Measurements from ENCODE around the gene AGBL5.

Gene AGBL5

DNA sequence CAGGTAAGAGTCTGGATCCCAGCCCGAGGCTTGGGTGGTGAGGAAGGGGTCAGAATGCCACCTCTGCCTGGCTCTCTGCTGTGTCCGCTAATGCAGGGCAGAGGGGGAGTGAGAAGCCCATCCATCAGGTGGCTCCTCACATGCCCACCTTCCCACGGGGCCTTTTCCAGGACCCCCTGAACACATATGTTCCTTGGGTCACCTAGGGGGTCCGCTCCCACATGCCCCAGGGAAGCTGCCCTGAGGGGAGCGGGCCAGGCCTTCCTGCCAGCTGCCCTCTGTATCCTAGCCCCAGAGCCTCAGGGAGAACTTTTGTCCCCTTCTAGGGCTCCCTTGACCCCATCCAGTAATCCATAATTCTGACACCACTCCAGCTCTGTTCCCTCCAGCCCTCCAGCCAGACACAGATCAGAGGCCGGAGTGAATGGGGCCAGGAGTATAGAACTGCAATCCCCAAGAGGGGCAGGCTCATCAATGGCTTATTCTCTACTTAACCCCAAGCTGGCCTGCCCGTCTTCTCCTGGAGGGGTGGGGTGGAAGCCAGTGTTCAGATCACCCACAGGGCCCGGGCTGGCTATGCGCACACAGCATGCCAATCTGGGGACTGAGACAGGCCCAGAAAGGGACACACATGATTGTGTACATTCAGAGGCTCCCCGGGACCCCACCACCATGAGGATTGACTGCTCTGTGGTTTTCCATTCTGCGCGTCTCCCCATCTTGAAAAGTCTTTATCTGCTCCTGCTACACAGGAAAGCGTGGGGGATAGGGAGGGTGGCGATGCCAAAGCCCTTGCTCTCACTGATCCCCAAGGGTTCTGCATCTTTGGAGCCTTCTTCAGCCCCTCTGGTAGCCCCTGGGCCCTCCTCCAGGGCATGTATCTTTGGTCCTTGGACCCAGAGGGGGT lies 28.0 kb downstream of the AGBL5 start:
- no peak for DNase-seq

DNA sequence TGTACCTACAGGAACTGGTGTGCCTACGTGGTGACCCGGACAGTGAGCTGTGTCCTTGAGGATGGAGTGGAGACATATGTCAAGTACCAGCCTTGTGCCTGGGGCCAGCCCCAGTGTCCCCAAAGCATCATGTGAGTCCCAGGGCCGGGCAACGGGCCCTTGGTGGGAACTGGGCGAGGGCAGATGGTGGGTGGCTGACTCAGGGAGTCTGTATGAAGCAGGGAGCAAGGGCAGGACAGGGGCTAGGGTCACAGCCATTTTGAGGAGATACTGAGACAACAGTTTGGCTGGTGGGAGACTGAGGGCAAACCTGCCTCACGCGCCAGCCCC lies 28.6 kb downstream of the AGBL5 start:
- no peak for DNase-seq

DNA sequence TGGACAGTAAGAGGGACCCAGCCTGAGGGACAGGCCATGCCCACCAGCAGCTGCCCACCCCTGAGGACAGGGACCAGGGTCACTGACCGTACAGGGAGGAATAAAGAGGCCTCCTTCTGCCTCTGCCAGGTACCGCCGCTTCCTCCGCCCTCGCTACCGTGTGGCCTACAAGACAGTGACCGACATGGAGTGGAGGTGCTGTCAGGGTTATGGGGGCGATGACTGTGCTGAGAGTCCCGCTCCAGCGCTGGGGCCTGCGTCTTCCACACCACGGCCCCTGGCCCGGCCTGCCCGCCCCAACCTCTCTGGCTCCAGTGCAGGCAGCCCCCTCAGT lies 29.1 kb downstream of the AGBL5 start:
- DNase-seq = no peak

DNA sequence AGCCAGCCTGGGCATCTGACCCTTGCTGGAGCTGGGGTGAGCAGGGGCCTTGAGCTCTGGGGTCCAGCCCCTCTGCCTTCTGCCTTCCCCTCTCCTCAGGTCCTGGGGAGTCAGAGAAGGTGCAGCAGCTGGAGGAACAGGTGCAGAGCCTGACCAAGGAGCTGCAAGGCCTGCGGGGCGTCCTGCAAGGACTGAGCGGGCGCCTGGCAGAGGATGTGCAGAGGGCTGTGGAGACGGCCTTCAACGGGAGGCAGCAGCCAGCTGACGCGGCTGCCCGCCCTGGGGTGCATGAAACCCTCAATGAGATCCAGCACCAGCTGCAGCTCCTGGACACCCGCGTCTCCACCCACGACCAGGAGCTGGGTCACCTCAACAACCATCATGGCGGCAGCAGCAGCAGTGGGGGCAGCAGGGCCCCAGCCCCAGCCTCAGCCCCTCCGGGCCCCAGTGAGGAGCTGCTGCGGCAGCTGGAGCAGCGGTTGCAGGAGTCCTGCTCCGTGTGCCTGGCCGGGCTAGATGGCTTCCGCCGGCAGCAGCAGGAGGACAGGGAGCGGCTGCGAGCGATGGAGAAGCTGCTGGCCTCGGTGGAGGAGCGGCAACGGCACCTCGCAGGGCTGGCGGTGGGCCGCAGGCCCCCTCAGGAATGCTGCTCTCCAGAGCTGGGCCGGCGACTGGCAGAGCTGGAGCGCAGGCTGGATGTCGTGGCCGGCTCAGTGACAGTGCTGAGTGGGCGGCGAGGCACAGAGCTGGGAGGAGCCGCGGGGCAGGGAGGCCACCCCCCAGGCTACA lies 30.7 kb downstream of the AGBL5 start:
- DNase-seq = no peak

DNA sequence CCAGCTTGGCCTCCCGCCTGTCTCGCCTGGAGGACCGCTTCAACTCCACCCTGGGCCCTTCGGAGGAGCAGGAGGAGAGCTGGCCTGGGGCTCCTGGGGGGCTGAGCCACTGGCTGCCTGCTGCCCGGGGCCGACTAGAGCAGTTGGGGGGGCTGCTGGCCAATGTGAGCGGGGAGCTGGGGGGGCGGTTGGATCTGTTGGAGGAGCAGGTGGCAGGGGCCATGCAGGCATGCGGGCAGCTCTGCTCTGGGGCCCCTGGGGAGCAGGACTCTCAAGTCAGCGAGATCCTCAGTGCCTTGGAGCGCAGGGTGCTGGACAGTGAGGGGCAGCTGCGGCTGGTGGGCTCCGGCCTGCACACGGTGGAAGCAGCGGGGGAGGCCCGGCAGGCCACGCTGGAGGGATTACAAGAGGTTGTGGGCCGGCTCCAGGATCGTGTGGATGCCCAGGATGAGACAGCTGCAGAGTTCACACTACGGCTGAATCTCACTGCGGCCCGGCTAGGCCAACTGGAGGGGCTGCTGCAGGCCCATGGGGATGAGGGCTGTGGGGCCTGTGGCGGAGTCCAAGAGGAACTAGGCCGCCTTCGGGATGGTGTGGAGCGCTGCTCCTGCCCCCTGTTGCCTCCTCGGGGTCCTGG lies 31.4 kb downstream of the AGBL5 start:
- no peak for DNase-seq

DNA sequence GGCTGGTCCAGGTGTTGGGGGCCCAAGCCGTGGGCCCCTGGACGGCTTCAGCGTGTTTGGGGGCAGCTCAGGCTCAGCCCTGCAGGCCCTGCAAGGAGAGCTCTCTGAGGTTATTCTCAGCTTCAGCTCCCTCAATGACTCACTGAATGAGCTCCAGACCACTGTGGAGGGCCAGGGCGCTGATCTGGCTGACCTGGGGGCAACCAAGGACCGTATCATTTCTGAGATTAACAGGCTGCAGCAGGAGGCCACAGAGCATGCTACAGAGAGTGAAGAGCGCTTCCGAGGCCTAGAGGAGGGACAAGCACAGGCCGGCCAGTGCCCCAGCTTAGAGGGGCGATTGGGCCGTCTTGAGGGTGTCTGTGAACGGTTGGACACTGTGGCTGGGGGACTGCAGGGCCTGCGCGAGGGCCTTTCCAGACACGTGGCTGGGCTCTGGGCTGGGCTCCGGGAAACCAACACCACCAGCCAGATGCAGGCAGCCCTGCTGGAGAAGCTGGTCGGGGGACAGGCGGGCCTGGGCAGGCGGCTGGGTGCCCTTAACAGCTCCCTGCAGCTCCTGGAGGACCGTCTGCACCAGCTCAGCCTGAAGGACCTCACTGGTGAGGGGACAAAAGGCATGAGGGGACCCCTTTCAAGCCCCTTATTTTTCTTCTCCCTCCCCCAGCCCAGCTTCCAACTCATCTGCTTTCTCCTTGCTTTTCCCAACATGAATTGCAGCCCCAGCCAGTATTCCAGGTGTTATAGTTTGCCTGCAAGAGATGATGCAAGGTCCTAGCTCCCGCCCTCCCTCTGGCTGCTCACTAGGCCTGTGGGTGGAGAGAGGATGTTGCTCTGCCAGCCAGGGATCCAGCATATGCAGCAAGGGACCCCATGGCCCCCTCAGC lies 32.2 kb downstream of the AGBL5 start:
- DNase-seq = no peak

DNA sequence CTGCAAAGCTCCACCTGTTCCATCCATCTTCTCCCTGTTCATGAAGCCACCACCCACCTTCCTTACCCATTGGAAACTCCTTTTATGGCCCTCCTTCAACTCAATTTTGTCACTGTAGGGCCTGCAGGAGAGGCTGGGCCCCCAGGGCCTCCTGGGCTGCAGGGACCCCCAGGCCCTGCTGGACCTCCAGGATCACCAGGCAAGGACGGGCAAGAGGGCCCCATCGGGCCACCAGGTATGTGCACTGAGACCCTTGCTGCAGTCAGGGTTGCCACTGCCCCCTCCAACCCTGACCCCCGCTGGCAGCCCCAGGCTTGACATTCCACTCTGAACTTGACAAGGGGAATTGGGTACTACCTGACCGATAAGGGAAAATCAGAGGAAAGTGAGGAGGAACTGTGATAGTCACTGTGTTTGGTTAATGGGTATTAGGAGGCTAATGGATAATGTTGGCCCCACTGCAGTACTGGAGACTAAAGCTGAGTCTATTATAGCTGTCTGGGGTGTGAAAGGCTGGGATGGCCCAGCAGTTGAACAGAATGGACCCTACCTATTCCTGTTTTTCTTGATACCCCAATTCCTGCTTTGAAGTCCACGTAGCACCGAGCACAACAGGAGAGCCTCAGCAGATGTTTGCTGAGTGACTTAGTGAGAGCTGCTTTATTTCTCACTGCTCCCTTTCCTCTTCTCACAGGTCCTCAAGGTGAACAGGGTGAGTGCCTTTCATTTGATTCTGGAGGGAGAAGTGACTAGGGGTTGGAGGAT lies 33.0 kb downstream of the AGBL5 start:
- no peak for DNase-seq

DNA sequence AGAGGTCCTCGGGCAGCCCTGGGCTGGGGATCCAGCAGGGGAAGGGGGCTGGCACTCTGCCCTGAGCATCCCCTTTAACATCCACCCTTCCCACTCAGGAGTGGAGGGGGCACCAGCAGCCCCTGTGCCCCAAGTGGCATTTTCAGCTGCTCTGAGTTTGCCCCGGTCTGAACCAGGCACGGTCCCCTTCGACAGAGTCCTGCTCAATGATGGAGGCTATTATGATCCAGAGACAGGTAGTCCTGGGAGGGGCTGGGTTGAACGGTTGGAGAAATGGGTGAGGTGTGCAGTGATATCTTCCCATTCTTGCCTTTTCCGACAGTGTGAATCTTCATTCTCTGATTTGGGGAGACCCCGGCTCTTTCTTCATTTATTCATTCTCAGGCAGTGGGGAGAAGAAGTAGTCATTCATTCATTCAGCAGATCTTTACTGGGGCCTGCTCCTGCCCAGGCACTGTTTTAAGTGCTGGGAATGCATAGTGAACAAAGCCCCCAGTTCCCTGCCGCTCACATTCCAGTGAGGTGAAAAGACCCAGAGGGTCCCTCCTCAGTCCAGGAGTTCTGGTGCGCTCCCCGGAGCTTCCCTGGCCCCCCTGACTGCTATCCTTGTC lies 33.7 kb downstream of the AGBL5 start:
- DNase-seq = no peak

DNA sequence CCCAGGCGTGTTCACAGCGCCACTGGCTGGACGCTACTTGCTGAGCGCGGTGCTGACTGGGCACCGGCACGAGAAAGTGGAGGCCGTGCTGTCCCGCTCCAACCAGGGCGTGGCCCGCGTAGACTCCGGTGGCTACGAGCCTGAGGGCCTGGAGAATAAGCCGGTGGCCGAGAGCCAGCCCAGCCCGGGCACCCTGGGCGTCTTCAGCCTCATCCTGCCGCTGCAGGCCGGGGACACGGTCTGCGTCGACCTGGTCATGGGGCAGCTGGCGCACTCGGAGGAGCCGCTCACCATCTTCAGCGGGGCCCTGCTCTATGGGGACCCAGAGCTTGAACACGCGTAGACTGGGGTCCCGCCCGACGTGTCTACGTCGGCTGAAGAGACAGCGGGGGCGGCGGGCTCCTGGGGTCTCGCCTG lies 34.2 kb downstream of the AGBL5 start:
- DNase-seq = peak; percentile 14 to 29

DNA sequence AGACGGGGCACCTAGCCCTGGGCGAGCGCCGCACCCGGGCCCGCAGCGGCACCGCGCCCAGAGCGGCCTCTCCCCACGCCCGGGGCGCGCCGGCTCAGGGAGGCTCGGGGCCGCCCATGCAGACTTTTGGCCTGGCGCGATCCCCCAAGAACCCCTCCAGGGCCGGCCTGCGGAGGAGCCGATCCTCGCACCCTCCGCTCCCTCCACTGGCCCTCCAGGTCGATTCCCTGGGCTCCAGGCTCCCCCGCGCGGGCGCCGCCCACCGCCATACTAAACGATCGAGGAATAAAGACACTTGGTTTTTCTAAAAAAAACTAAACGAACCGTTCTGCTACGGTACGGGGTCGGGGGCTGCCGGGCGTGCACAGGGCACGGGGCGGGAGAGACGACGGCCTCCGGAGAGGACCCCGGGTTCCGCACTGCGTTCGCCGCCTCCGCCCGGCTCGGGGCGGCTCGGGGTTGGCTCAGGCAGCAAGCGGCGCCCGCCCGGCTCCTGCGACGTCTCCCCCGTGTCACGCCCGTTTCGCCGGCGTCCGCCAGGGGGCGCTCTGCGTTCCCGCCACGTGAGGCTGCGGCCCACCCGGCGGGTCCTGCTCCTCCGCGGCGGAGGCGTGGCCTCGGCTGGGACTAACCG lies 34.7 kb downstream of the AGBL5 start:
- peak; percentile 97 to 98 for DNase-seq

DNA sequence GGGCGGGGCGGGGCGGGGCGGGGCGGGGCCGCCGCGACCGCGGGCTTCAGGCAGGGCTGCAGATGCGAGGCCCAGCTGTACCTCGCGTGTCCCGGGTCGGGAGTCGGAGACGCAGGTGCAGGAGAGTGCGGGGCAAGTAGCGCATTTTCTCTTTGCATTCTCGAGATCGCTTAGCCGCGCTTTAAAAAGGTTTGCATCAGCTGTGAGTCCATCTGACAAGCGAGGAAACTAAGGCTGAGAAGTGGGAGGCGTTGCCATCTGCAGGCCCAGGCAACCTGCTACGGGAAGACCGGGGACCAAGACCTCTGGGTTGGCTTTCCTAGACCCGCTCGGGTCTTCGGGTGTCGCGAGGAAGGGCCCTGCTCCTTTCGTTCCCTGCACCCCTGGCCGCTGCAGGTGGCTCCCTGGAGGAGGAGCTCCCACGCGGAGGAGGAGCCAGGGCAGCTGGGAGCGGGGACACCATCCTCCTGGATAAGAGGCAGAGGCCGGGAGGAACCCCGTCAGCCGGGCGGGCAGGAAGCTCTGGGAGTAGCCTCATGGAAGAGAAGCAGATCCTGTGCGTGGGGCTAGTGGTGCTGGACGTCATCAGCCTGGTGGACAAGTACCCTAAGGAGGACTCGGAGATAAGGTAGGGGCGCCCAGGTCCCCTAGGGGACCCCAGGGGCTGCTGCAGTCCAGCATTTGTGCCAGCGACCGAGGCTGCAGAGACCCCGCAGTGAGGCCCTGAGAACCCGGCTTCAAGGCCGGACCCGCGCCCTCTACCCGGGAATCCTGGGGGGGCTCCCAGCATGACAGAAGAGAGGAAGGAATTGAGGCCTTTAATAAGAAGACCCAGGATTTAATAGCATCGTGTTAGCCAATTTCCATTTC lies 35.5 kb downstream of the AGBL5 start, which contains the start of gene KHK:
Gene KHK, plus strand, starts transcription at position 49 of the 870 bp plus-strand sequence. Its CDS starts 488 bp downstream, at position 537.
- DNase-seq = no peak

DNA sequence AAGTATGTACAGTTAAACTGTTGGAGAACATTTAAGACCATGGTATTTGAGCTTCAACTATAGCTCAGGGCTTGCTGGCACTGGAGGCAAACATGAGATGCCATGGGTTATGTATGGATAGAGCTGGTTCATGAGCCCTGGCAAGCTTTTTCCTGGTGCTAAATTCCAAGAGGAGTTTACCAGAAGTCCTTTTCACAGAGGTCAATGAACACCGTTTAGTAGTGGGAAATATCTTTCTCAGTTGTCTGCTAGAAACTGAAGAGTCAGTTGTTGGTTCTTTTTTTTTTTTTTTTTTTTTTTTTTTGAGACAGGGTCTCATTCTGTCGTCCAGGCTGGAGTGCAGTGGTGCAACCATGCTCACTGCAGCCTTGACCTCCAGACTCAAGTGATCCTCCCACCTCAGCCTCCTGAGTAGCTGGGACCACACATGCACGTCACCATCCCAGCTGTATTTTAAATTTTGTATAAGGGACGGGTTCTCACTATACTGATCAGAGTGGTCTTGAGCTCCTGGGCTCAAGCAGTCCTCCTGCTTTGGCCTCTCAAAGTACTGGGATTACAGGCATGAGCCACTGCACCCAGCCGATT lies 36.4 kb downstream of the AGBL5 start:
- no peak for DNase-seq

DNA sequence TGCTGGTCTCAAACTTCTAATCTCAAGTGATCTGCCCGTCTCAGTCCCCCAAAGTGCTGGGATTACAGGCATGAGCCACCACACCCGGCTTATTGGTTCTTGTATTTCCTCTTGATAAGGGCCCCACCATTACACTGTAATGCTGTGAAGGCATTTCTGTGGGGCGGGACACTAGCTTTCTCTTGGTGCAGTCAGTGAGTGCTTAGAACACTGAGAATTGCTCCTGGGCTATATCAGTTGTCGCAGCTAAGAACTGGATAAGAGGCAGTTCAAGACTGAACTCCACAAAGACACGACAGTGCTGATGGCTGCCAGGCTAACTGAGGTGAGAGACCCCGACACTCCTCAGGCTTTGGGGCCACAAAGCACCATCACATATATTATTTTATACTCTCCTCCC lies 37.2 kb downstream of the AGBL5 start:
- no peak for DNase-seq

DNA sequence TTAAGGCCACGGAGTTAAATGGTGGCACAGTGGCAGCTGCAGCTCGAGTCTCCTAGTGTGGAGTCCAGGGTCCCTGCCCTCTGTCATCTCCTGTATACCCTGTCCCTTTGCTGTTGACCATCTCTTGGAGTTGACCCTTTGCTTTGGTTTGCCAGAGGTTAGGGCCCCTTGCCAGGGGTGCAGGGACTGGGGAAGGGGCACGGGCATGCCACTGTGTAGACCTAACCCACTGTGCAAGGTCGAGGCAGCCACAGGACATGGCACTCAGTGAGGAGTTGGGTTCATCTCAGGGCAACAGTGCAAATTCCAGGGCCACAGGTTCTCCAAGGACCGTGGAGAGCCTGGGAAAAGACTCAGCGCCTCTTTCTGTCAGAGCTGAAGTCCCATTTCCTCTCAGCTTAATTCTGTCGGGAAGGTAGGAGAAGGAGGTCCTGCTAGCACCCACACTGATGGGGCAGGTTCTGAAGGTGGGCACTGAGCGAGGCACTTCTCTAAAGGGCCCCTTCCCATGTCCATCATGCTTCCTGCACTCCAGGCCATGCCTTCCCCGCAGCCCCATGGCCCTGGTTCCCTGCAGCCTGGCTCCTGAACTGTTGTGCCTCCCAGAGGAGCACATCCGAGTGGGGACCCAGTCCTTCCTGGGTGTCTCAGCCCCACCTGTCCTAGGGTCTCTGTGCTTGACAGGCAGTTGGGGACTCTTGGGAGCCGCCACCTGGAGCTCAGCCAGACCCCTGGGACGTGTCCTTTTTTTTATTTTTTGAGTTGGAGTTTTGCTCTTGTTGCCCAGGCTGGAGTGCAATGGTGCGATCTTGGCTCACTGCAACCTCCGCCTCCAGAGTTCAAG lies 37.9 kb downstream of the AGBL5 start:
- DNase-seq = no peak

DNA sequence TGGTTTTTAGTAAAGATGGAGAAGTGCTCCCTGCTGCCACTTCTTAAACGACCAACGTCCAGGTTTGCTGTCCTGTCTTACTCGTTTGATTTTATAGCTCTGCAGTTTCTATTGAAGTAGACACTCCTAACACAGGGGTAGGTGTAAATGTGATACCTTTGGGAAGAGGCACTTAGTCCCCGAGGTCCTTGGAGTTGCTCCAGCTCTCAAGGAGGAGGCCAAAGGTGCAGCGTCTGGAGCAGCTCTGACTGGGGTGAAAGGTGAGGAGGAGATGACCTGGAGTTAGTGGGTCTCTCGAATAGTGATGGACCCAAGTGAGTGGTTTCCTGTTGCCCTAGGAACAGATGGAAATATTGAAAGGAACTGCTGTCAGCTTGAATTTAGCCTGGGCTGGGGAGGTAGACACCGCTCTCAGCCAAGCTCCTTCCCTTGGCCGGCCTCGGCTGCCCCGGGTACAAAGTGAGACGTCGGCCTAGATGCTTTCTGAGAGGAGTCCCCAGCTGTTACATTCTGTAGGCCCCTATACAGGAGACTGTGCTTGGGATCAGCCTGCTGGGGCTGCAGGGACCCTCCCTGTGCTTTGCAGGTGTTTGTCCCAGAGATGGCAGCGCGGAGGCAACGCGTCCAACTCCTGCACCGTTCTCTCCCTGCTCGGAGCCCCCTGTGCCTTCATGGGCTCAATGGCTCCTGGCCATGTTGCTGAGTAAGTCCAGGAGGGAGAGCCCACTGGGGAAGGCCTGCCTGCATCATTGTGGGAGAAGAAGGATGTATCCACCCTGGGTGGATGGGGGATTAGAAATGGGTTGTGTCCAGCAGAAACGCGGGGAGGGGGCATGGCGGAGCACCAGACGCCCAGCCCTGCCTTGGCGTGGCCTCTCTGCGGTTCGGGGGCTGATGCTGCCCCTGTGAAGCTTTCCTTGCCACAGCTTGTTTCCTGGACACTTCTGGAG lies 40.6 kb downstream of the AGBL5 start:
- DNase-seq = no peak

DNA sequence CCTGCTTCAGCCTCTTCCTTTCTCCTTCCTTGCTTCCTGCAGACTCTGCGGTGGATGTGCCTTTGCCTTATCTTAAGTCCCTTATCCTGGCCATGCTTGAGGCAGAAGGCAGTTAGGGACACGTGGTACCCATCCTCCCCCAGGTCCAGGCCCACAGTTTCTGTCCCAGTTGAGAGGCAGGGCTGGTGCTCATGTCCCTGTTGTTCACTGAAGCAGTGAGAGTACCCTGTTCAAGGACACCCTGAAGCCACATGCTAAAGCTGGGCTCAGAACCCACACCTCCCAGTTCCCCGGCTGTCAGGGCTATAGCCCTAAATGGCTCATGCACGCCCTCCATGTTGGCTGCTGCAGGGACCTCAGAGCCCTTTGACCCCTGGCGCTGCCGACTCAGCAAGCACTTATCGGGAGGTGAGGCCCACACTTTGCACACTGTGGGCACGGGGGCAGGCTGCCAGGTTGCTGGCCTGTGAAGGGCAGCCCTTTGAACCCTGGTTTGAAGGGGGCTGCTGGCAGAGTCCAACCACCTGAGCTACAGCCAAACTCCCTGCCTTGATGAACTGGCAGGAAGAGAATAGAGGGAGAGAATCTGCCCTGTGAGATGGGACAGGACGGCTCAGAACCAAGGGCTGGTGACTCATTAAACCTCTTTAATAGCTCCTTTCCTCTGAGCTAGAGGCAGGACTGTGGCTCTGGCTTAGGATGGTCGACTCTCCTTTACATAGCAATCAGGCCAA lies 41.4 kb downstream of the AGBL5 start:
- no peak for DNase-seq

Measured in CD4-positive, alpha-beta T cell treated with Interferon alpha-2 for 1 hour (primary cell).